ENCODE data around the gene FASN.

DNA sequence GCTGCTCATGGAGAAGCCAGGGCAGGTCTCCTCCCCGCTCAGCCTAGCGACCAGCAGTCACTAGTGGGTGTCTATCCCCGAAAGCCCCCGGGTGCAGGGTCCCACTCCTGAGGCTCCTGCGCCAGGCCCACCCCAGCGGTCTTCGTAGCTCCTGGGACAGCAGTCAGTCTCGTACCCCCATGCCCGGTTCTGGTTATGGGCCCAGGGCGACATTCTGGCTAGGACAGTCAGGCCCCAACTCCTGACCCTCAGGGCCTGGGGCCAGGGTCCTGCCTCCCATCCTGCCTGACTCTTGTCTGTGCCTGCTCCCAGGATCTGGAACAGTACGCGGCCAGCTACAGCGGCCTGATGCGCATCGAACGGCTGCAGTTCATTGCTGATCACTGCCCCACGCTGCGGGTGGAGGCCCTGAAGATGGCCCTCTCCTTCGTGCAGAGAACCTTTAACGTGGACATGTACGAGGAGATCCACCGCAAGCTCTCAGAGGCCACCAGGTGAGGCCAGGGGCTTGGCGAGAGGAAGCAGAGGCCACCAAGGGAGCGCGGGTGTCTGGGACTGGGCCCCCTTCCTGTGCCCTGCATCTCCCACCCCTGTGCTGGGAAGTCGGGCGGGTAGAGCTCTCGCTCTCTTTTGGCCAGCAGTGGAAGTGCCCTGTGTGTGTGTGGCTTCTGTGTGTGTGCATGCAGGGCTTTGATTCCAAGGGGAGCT is 44.3 kb downstream of the FASN start:
- TF ChIP-seq, protein P1, sequence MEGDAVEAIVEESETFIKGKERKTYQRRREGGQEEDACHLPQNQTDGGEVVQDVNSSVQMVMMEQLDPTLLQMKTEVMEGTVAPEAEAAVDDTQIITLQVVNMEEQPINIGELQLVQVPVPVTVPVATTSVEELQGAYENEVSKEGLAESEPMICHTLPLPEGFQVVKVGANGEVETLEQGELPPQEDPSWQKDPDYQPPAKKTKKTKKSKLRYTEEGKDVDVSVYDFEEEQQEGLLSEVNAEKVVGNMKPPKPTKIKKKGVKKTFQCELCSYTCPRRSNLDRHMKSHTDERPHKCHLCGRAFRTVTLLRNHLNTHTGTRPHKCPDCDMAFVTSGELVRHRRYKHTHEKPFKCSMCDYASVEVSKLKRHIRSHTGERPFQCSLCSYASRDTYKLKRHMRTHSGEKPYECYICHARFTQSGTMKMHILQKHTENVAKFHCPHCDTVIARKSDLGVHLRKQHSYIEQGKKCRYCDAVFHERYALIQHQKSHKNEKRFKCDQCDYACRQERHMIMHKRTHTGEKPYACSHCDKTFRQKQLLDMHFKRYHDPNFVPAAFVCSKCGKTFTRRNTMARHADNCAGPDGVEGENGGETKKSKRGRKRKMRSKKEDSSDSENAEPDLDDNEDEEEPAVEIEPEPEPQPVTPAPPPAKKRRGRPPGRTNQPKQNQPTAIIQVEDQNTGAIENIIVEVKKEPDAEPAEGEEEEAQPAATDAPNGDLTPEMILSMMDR (IDR thresholded peaks at IDR 0.05): no peak
- no peak for TF ChIP-seq EZH2 (IDR thresholded peaks at IDR 0.05; ENCODE audit: borderline replicate concordance, insufficient read depth, low read depth, low read length, poor library complexity, severe bottlenecking)

Measured in B cell (primary cell).